Astrocyte (in vitro differentiated cells and primary cell): ENCODE data around the gene TET2. TPM values are rescaled to one million over a fixed set of nuclear protein-coding genes. Genes with fewer than 3 reads are reported as not detected.
A peak's percentile ranks its signal among the peaks of the same experiment; 100 is the strongest.

Source experiments
- DNase-seq: peaks from one replicate; pipeline ENCODE4 v3.0.0-alpha.2; 2010; ENCODE audit warnings: low read depth
- FAIRE-seq: peaks from 2 replicates; lab custom pipeline; 2011; peaks lifted over from hg19 to GRCh38; lab: Jason Lieb, UNC
- H2AFZ ChIP-seq: 2 replicates; pipeline ENCODE4 v1.6.0; 2012; ENCODE audit warnings: low read depth, low read length, inconsistent platforms
- H3K27ac ChIP-seq: 2 replicates; pipeline ENCODE4 v1.5.1; 2011; ENCODE audit warnings: low read depth, low read length, inconsistent platforms
- H3K27me3 ChIP-seq: 2 replicates; pipeline ENCODE4 v1.6.0; 2011; ENCODE audit warnings: low read length, inconsistent platforms; ENCODE audit not compliant: insufficient read depth
- H3K36me3 ChIP-seq: 2 replicates; pipeline ENCODE4 v1.5.1; 2011; ENCODE audit warnings: low read length, inconsistent platforms; ENCODE audit not compliant: insufficient read depth
- H3K4me1 ChIP-seq: 2 replicates; pipeline ENCODE4 v1.5.1; 2011; ENCODE audit warnings: low read length, inconsistent platforms; ENCODE audit not compliant: insufficient read depth
- H3K4me2 ChIP-seq: 2 replicates; pipeline ENCODE4 v1.6.0; 2012; ENCODE audit warnings: low read length, inconsistent platforms
- H3K4me3 ChIP-seq: 2 replicates; pipeline ENCODE4 v1.5.1; 2011; ENCODE audit warnings: low read depth, mild to moderate bottlenecking, low read length, inconsistent platforms; ENCODE audit not compliant: insufficient read depth
- H3K79me2 ChIP-seq: 2 replicates; pipeline ENCODE4 v1.6.0; 2012; ENCODE audit warnings: mild to moderate bottlenecking, low read length, inconsistent platforms; ENCODE audit not compliant: insufficient read depth
- H3K9ac ChIP-seq: 2 replicates; pipeline ENCODE4 v1.6.0; 2012; ENCODE audit warnings: mild to moderate bottlenecking, low read length, inconsistent platforms
- H3K9me3 ChIP-seq: 2 replicates; pipeline ENCODE4 v1.5.1; 2012; ENCODE audit warnings: low read depth, mild to moderate bottlenecking, low read length, inconsistent platforms; ENCODE audit not compliant: insufficient read depth
- H4K20me1 ChIP-seq: 2 replicates; pipeline ENCODE4 v1.6.0; 2012; ENCODE audit warnings: low read length, inconsistent platforms; ENCODE audit not compliant: insufficient read depth
- H3K27ac Mint-ChIP-seq: one replicate; pipeline ENCODE4 v1.8.0; 2021; ENCODE audit warnings: mild to moderate bottlenecking, mixed read lengths; ENCODE audit not compliant: unreplicated experiment
- H3K27me3 Mint-ChIP-seq: one replicate; pipeline ENCODE4 v1.8.0; 2021; ENCODE audit warnings: low read depth, mixed read lengths; ENCODE audit not compliant: unreplicated experiment
- H3K36me3 Mint-ChIP-seq: one replicate; pipeline ENCODE4 v1.8.0; 2021; ENCODE audit warnings: low read depth, mixed read lengths; ENCODE audit not compliant: unreplicated experiment
- H3K4me1 Mint-ChIP-seq: one replicate; pipeline ENCODE4 v1.8.0; 2021; ENCODE audit warnings: low read depth, mixed read lengths; ENCODE audit not compliant: unreplicated experiment
- H3K4me3 Mint-ChIP-seq: one replicate; pipeline ENCODE4 v1.8.0; 2021; ENCODE audit warnings: mild to moderate bottlenecking, moderate library complexity, mixed read lengths; ENCODE audit not compliant: unreplicated experiment
- H3K9me3 Mint-ChIP-seq: one replicate; pipeline ENCODE4 v1.8.0; 2021; ENCODE audit warnings: mild to moderate bottlenecking, mixed read lengths; ENCODE audit not compliant: unreplicated experiment
- EZH2 ChIP-seq: IDR thresholded peaks from 2 replicates; pipeline ENCODE4 v1.6.1; 2012; ENCODE audit warnings: mild to moderate bottlenecking, low read length, inconsistent platforms; ENCODE audit not compliant: insufficient read depth
- total RNA-seq: library from RNA; stranded (reverse); gene quantifications from 2 replicates; pipeline ENCODE4 v1.2.1, GENCODE V29; 2021
- TF ChIP-seq, protein P1 (sequence below): IDR thresholded peaks from 2 replicates; pipeline ENCODE4 v1.5.1; 2011; ENCODE audit warnings: low read depth, mild to moderate bottlenecking, inconsistent platforms, low read length, moderate library complexity; ENCODE audit not compliant: insufficient read depth

TET2 gene
- total RNA-seq, 1 donor from 2014 or later: 15.7 TPM

DNA sequence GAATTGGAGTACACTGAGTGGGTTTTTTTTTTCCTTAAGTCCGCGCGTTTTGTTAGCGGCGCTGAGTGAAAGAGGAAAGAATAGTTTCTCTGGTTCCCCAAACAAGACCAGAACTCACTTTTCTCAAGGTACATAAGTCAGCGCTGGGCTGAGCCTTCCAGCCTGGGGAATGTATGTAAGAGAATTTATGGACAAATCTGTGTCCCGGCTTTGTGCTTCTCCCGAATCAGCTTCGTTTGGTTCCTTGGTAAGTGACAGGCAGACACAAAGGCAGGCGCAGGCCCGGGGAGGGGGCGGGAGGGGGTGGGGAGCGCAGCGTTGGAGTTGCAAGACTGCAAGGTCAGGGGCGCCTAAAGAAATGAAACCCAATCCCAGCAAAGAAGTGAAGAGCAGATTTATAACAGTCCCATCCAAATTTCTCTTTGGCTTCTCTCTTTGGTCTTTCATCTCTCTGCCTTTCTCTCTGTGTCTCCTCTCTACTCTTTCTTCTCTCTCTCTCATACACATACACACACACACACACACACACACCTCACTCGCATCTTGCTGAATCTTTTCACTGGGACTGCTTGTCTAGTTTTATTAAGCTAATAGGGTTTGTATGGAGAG is 981 bp downstream of the TET2 start:
- no peaks in the 10 kb centered on the region for H3K36me3 Mint-ChIP-seq
- TF ChIP-seq, protein P1, sequence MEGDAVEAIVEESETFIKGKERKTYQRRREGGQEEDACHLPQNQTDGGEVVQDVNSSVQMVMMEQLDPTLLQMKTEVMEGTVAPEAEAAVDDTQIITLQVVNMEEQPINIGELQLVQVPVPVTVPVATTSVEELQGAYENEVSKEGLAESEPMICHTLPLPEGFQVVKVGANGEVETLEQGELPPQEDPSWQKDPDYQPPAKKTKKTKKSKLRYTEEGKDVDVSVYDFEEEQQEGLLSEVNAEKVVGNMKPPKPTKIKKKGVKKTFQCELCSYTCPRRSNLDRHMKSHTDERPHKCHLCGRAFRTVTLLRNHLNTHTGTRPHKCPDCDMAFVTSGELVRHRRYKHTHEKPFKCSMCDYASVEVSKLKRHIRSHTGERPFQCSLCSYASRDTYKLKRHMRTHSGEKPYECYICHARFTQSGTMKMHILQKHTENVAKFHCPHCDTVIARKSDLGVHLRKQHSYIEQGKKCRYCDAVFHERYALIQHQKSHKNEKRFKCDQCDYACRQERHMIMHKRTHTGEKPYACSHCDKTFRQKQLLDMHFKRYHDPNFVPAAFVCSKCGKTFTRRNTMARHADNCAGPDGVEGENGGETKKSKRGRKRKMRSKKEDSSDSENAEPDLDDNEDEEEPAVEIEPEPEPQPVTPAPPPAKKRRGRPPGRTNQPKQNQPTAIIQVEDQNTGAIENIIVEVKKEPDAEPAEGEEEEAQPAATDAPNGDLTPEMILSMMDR: no peak
- no peak for TF ChIP-seq EZH2

GRCh38 chr4:105148356-105148755 is 1.7 kb downstream of the TET2 start:
- H3K36me3 Mint-ChIP-seq: no peaks in the 10 kb centered on the region
- peak overlapping the region; percentile 95 for H3K4me3 Mint-ChIP-seq
- peak overlapping the region; percentile 99 for H3K27ac Mint-ChIP-seq
- peak overlapping the region; percentile 99 for H3K4me3 ChIP-seq
- H3K27me3 ChIP-seq: no peaks in the 10 kb centered on the region
- H3K36me3 ChIP-seq: no peaks in the 10 kb centered on the region
- H3K9ac ChIP-seq: peak overlapping the region; percentile 99
- H3K4me1 ChIP-seq: peaks cover 6% of the 10 kb centered on the region
- H4K20me1 ChIP-seq: peaks cover 30% of the 10 kb centered on the region
- peak overlapping the region; percentile 89 for H3K27ac ChIP-seq
- peaks cover 65% of the 10 kb centered on the region for H3K79me2 ChIP-seq
- TF ChIP-seq, protein P1: no peak
- TF ChIP-seq EZH2: no peak
- DNase-seq (no peak), FAIRE-seq (no peak)
- peaks cover 7% of the 10 kb centered on the region for H3K4me1 Mint-ChIP-seq
- peak overlapping the region; percentile 90 for H3K4me2 ChIP-seq
- H2AFZ ChIP-seq: no peak overlapping the region
- no peaks in the 10 kb centered on the region for H3K27me3 Mint-ChIP-seq
- H3K9me3 ChIP-seq: no peaks in the 10 kb centered on the region
- no peaks in the 10 kb centered on the region for H3K9me3 Mint-ChIP-seq

More for the DNA sequence above, 981 bp downstream of the TET2 start:
- H3K79me2 ChIP-seq: peaks cover 58% of the 10 kb centered on the region
- FAIRE-seq (no peak), DNase-seq (peak; percentile 42)
- peaks cover 6% of the 10 kb centered on the region for H3K4me1 ChIP-seq
- no peaks in the 10 kb centered on the region for H3K9me3 Mint-ChIP-seq
- H3K27me3 ChIP-seq: no peaks in the 10 kb centered on the region
- H3K27me3 Mint-ChIP-seq: no peaks in the 10 kb centered on the region
- peak overlapping the region; percentile 95 for H3K4me3 Mint-ChIP-seq
- H3K4me2 ChIP-seq: peak overlapping the region; percentile 90
- H3K9me3 ChIP-seq: no peaks in the 10 kb centered on the region
- peaks cover 7% of the 10 kb centered on the region for H3K4me1 Mint-ChIP-seq
- peak overlapping the region; percentile 99 for H3K9ac ChIP-seq
- peak overlapping the region; percentile 82 for H2AFZ ChIP-seq
- peak overlapping the region; percentile 99 for H3K27ac Mint-ChIP-seq
- H3K36me3 ChIP-seq: no peaks in the 10 kb centered on the region
- peak overlapping the region; percentile 99 for H3K4me3 ChIP-seq
- H3K27ac ChIP-seq: peak overlapping the region; percentile 89
- H4K20me1 ChIP-seq: peaks cover 24% of the 10 kb centered on the region

DNA sequence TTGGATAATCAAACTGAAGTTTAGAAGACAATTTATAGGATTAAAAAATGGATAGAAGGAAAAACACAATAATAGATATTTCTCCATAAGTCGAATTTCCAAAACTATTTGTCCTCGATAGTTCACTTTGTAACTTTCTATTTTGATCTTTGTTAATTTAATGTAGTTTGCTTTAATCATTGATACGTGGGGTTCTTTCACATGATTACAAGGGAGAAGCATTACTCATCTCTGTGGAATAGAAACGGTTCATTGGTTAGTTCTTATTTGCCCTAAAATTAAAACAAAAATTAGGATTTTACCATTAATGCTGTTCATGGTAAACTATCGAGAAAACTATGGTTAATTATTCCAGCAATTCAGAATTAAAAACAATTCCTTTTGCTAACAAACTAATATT is 2.1 kb downstream of the TET2 start:
- peaks cover 6% of the 10 kb centered on the region for H3K4me1 ChIP-seq
- peaks cover 34% of the 10 kb centered on the region for H4K20me1 ChIP-seq
- H3K36me3 Mint-ChIP-seq: no peaks in the 10 kb centered on the region
- H3K27ac ChIP-seq: peak overlapping the region; percentile 89
- FAIRE-seq: no peak
- H3K27ac Mint-ChIP-seq: no peak overlapping the region
- H2AFZ ChIP-seq: no peak overlapping the region
- no peaks in the 10 kb centered on the region for H3K36me3 ChIP-seq
- H3K4me2 ChIP-seq: peak overlapping the region; percentile 90
- TF ChIP-seq, protein P1: no peak
- no peak for TF ChIP-seq EZH2
- no peaks in the 10 kb centered on the region for H3K9me3 ChIP-seq
- peak overlapping the region; percentile 99 for H3K9ac ChIP-seq
- H3K79me2 ChIP-seq: peaks cover 69% of the 10 kb centered on the region
- H3K27me3 Mint-ChIP-seq: no peaks in the 10 kb centered on the region
- peak overlapping the region; percentile 99 for H3K4me3 ChIP-seq
- peaks cover 7% of the 10 kb centered on the region for H3K4me1 Mint-ChIP-seq
- DNase-seq: no peak
- H3K27me3 ChIP-seq: no peaks in the 10 kb centered on the region
- H3K9me3 Mint-ChIP-seq: no peaks in the 10 kb centered on the region
- peak overlapping the region; percentile 95 for H3K4me3 Mint-ChIP-seq
